Measurements from ENCODE around the gene SLC2A4RG. TPM values are rescaled to one million over a fixed set of nuclear protein-coding genes. Genes with fewer than 3 reads are reported as not detected.

The SLC2A4RG gene
- total RNA-seq, 2 experiments from 2014 or later: 123 to 125 TPM

DNA sequence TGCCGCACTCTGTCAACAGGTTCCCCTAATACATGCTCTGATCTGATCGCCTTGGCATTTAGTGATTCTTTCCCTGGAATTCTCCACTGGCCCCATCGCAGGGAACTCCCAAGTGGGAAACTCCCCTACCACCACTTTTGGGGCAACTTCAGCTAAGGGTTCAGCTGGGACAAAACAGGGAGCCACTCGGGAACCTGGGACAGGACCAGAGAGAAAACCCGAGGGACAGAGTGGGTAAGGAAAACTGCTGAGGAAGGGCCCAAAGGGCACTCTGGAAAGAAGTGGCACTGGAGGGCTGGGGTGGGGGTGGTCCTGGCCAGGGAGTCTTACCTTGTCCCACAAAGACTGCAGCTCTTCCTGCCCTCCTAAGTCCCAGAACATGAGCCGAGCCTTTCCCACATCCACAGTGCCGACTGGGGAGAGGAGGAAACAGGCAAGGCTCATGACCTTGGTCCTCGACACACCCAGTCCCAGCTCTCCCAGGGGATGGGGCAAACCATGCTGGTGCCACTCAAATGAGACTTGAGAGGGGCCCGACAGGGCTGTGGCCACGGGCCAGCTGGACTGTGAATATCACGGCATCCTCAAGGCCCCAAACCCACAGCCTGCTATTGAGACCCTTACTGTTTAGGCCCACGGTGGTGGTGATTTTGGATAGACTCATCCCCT lies 33.4 kb upstream of the SLC2A4RG start:
- Mint-ChIP-seq H3K27ac (peak overlapping the region; percentile 89), H3K27me3 (no peaks in the 10 kb centered on the region), H3K36me3 (ENCODE audit: low read depth) (peaks cover 48% of the 10 kb centered on the region), H3K4me3 (peak overlapping the region; percentile 88), H3K9me3 (no peaks in the 10 kb centered on the region), H3K4me1 (ENCODE audit: low read depth) (peaks cover 37% of the 10 kb centered on the region)
- POLR2A ChIA-PET: interaction anchor here (0.9 to 5.0 kb wide), 8 partner anchors 8 to 185 kb away, joined by 3 to 168 read pairs (median 13); partner anchors contain the start of genes GMEB2, LIME1, PPDPF and SLC2A4RG
- ATAC-seq (ENCODE audit: poor library complexity) (no peak), DNase-seq (peak in 1 of 14 experiments; percentile 26)
- intact Hi-C loops (cut with DNase I, micrococcal nuclease): loop anchor here (1.0 to 10.0 kb wide), 10 partner anchors 31 to 356 kb away; partner anchors contain the start of genes SAMD10 (in 2 of the 2), LIME1 (in 1 of the 2), RTEL1 (in 1 of the 2) and TCEA2 (in 1 of the 2)
- no peaks in the 10 kb centered on the region for H3K9me3 ChIP-seq (ENCODE audit: control insufficient read depth in 1 of 2, insufficient read depth in 1 of 2, low read length in 2 of 2)
- peak overlapping the region; percentile 17 to 71 for H3K27ac ChIP-seq (ENCODE audit: low read depth in 1 of 2, low read length in 2 of 2)
- peaks cover 47% of the 10 kb centered on the region for H3K4me1 ChIP-seq (ENCODE audit: insufficient read depth, low read length)
- peak overlapping the region; percentile 76 for H3K4me3 ChIP-seq (ENCODE audit: low read length)
- TF ChIP-seq, protein P1, sequence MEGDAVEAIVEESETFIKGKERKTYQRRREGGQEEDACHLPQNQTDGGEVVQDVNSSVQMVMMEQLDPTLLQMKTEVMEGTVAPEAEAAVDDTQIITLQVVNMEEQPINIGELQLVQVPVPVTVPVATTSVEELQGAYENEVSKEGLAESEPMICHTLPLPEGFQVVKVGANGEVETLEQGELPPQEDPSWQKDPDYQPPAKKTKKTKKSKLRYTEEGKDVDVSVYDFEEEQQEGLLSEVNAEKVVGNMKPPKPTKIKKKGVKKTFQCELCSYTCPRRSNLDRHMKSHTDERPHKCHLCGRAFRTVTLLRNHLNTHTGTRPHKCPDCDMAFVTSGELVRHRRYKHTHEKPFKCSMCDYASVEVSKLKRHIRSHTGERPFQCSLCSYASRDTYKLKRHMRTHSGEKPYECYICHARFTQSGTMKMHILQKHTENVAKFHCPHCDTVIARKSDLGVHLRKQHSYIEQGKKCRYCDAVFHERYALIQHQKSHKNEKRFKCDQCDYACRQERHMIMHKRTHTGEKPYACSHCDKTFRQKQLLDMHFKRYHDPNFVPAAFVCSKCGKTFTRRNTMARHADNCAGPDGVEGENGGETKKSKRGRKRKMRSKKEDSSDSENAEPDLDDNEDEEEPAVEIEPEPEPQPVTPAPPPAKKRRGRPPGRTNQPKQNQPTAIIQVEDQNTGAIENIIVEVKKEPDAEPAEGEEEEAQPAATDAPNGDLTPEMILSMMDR (IDR thresholded peaks at IDR 0.05): no peak
- no peaks in the 10 kb centered on the region for H3K27me3 ChIP-seq (ENCODE audit: control insufficient read depth in 1 of 2, insufficient read depth in 2 of 2, low read length in 2 of 2)
- CTCF ChIA-PET: interaction anchor here (0.6 to 3.9 kb wide), 14 partner anchors 21 to 332 kb away, joined by 3 to 44 read pairs (median 4); partner anchors contain the start of genes LIME1, RTEL1, SLC2A4RG and TPD52L2
- peaks cover 52% of the 10 kb centered on the region for H3K36me3 ChIP-seq (ENCODE audit: insufficient read depth, low read length)

DNA sequence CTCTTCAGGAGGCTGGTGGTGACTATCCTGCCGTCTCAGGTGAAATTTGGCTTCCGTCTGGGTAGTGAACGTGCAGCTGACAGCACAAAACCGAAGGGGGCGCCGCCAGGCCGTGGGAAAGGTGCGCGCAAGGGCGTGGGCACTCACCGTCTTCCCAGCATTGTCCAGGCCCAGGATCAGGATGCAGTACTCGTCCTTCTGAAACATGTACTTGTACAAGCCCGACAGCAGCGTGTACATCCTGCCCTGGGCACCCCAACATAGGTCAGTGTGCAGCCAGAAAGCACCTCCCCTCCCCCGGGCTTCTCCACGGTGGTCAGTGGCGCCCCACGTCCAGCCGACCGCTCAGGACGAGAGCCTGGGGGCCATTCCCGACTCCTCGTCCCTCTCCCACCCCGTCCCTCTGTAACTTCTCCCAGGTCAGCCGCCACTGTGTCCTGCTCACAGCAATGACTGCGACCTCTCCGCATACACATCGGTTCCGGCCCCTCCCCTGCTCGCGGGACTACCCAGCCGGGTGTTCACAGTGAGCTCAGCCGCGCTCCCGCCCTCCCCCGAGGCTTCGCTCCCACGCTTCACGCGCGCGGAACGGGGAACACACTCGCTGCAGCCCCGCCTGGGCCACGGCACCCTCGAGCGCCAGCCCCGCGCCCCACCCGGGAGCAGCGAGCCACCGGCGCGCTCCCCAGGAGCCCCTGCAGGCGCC lies 32.6 kb upstream of the SLC2A4RG start:
- Mint-ChIP-seq H3K27me3 (no peaks in the 10 kb centered on the region), H3K4me3 (peak overlapping the region; percentile 88), H3K9me3 (no peaks in the 10 kb centered on the region), H3K36me3 (ENCODE audit: low read depth) (peaks cover 57% of the 10 kb centered on the region), H3K27ac (peak overlapping the region; percentile 89), H3K4me1 (ENCODE audit: low read depth) (peaks cover 41% of the 10 kb centered on the region)
- Histone ChIP-seq H3K4me1 (ENCODE audit: insufficient read depth, low read length) (peaks cover 44% of the 10 kb centered on the region), H3K27me3 (ENCODE audit: control insufficient read depth in 1 of 2, insufficient read depth in 2 of 2, low read length in 2 of 2) (no peaks in the 10 kb centered on the region), H3K27ac (ENCODE audit: low read depth in 1 of 2, low read length in 2 of 2) (peak overlapping the region; percentile 17 to 71), H3K36me3 (ENCODE audit: insufficient read depth, low read length) (peaks cover 60% of the 10 kb centered on the region), H3K4me3 (ENCODE audit: low read length) (peak overlapping the region; percentile 76), H3K9me3 (ENCODE audit: control insufficient read depth in 1 of 2, insufficient read depth in 1 of 2, low read length in 2 of 2) (no peaks in the 10 kb centered on the region)
- ChIA-PET POLR2A (interaction anchor here (0.7 to 5.0 kb wide), 17 partner anchors 9 to 186 kb away, joined by 3 to 168 read pairs (median 8); partner anchors contain the start of genes GMEB2, LIME1, PPDPF and PTK6), CTCF (interaction anchor here (0.6 to 3.9 kb wide), 21 partner anchors 20 to 331 kb away, joined by 3 to 44 read pairs (median 5); partner anchors contain the start of genes LIME1, PRPF6, RTEL1 and SLC2A4RG)
- peak; percentile 45 to 83 (median 63) for DNase-seq
- TF ChIP-seq, protein P1 (IDR thresholded peaks at IDR 0.05): peak; percentile 61
- intact Hi-C loops (cut with DNase I, micrococcal nuclease): loop anchor here (1.0 to 10.0 kb wide), 14 partner anchors 30 to 355 kb away; partner anchors contain the start of genes RTEL1 (in 2 of the 2), SAMD10 (in 2 of the 2), LIME1 (in 1 of the 2) and TCEA2 (in 1 of the 2)
- ATAC-seq (ENCODE audit: poor library complexity): peak; percentile 66
